GDM1 (cell line): ENCODE data around the gene NDUFB1.

Source experiments
- DNase-seq: peaks from one replicate; lab custom pipeline; 2025; lab: John Stamatoyannopoulos, UW

Gene NDUFB1

GRCh38 chr14:92093320-92093719, 28.2 kb downstream of the NDUFB1 start:
- DNase-seq = no peak

- no peak for DNase-seq
Observed at GRCh38 chr14:92088494-92088893, 33.0 kb downstream of the NDUFB1 start.

GRCh38 chr14:92074555-92074954, 47.0 kb downstream of the NDUFB1 start:
- no peak for DNase-seq
